ENCODE measurements around the gene TICRR. TPM values are rescaled to one million over a fixed set of nuclear protein-coding genes. Genes with fewer than 3 reads are reported as not detected.

TICRR gene
- total and polyA plus RNA-seq, 2 of the 8 experiments (the other 6 are each of a cell fraction or from before 2014, with no cell fraction given), result 13.1 to 34.8 TPM

- TF ChIP-seq, protein P1, sequence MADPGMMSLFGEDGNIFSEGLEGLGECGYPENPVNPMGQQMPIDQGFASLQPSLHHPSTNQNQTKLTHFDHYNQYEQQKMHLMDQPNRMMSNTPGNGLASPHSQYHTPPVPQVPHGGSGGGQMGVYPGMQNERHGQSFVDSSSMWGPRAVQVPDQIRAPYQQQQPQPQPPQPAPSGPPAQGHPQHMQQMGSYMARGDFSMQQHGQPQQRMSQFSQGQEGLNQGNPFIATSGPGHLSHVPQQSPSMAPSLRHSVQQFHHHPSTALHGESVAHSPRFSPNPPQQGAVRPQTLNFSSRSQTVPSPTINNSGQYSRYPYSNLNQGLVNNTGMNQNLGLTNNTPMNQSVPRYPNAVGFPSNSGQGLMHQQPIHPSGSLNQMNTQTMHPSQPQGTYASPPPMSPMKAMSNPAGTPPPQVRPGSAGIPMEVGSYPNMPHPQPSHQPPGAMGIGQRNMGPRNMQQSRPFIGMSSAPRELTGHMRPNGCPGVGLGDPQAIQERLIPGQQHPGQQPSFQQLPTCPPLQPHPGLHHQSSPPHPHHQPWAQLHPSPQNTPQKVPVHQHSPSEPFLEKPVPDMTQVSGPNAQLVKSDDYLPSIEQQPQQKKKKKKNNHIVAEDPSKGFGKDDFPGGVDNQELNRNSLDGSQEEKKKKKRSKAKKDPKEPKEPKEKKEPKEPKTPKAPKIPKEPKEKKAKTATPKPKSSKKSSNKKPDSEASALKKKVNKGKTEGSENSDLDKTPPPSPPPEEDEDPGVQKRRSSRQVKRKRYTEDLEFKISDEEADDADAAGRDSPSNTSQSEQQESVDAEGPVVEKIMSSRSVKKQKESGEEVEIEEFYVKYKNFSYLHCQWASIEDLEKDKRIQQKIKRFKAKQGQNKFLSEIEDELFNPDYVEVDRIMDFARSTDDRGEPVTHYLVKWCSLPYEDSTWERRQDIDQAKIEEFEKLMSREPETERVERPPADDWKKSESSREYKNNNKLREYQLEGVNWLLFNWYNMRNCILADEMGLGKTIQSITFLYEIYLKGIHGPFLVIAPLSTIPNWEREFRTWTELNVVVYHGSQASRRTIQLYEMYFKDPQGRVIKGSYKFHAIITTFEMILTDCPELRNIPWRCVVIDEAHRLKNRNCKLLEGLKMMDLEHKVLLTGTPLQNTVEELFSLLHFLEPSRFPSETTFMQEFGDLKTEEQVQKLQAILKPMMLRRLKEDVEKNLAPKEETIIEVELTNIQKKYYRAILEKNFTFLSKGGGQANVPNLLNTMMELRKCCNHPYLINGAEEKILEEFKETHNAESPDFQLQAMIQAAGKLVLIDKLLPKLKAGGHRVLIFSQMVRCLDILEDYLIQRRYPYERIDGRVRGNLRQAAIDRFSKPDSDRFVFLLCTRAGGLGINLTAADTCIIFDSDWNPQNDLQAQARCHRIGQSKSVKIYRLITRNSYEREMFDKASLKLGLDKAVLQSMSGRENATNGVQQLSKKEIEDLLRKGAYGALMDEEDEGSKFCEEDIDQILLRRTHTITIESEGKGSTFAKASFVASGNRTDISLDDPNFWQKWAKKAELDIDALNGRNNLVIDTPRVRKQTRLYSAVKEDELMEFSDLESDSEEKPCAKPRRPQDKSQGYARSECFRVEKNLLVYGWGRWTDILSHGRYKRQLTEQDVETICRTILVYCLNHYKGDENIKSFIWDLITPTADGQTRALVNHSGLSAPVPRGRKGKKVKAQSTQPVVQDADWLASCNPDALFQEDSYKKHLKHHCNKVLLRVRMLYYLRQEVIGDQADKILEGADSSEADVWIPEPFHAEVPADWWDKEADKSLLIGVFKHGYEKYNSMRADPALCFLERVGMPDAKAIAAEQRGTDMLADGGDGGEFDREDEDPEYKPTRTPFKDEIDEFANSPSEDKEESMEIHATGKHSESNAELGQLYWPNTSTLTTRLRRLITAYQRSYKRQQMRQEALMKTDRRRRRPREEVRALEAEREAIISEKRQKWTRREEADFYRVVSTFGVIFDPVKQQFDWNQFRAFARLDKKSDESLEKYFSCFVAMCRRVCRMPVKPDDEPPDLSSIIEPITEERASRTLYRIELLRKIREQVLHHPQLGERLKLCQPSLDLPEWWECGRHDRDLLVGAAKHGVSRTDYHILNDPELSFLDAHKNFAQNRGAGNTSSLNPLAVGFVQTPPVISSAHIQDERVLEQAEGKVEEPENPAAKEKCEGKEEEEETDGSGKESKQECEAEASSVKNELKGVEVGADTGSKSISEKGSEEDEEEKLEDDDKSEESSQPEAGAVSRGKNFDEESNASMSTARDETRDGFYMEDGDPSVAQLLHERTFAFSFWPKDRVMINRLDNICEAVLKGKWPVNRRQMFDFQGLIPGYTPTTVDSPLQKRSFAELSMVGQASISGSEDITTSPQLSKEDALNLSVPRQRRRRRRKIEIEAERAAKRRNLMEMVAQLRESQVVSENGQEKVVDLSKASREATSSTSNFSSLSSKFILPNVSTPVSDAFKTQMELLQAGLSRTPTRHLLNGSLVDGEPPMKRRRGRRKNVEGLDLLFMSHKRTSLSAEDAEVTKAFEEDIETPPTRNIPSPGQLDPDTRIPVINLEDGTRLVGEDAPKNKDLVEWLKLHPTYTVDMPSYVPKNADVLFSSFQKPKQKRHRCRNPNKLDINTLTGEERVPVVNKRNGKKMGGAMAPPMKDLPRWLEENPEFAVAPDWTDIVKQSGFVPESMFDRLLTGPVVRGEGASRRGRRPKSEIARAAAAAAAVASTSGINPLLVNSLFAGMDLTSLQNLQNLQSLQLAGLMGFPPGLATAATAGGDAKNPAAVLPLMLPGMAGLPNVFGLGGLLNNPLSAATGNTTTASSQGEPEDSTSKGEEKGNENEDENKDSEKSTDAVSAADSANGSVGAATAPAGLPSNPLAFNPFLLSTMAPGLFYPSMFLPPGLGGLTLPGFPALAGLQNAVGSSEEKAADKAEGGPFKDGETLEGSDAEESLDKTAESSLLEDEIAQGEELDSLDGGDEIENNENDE (IDR thresholded peaks at IDR 0.05; ENCODE audit: insufficient replicate concordance, low read length), result no peak
- TF ChIP-seq HDAC6 (IDR thresholded peaks at IDR 0.05; ENCODE audit: low read depth, low read length), result no peak
- no peak for TF ChIP-seq SRF (IDR thresholded peaks at IDR 0.05; ENCODE audit: low read depth, low read length)
- no peak for TF ChIP-seq RBBP5 (IDR thresholded peaks at IDR 0.05; ENCODE audit: borderline replicate concordance, low read depth, low read length)
- no peak for TF ChIP-seq SUZ12 (IDR thresholded peaks at IDR 0.05; ENCODE audit: low read length)
- TF ChIP-seq CREB1 (IDR thresholded peaks at IDR 0.05), result no peak
- TF ChIP-seq TBP (IDR thresholded peaks at IDR 0.05; ENCODE audit: low read depth, low read length), result no peak
- no peak for TF ChIP-seq JUN (IDR thresholded peaks at IDR 0.05; ENCODE audit: low read depth, low read length)
- no peak for TF ChIP-seq USF2 (IDR thresholded peaks at IDR 0.05; ENCODE audit: low read length)
- TF ChIP-seq, protein P2, sequence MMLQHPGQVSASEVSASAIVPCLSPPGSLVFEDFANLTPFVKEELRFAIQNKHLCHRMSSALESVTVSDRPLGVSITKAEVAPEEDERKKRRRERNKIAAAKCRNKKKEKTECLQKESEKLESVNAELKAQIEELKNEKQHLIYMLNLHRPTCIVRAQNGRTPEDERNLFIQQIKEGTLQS (IDR thresholded peaks at IDR 0.05; ENCODE audit: insufficient read depth, low read depth, low read length), result no peak
- TF ChIP-seq EGR1 (IDR thresholded peaks at IDR 0.05; ENCODE audit: borderline replicate concordance, low read depth, low read length), result no peak
Observed at GRCh38 chr15:89659295-89659694, 84.0 kb downstream of the TICRR start (continued).
